HG02970 (cell line): ENCODE data around the gene ZSCAN12.
"Not testable (repeated sequence)": the region's sequence is repeated elsewhere in the genome, so short reads cannot be mapped to it uniquely, and the experiment has no call there.

ENCODE experiments used
- ATAC-seq: cut with Tn5 transposase; IDR thresholded peaks from one replicate; pipeline ENCODE4 v1.9.1; 2021; ENCODE audit warnings: mild to moderate bottlenecking, moderate library complexity, moderate number of reproducible peaks; ENCODE audit not compliant: unreplicated experiment, low FRiP score

ZSCAN12 gene

GRCh38 chr6:28400122-28400451, 540 bp upstream of the ZSCAN12 start:
- ATAC-seq = no peak

GRCh38 chr6:28395918-28396317, 3.6 kb downstream of the ZSCAN12 start:
- no peak for ATAC-seq

GRCh38 chr6:28393912-28394662, 5.5 kb downstream of the ZSCAN12 start:
- ATAC-seq = no peak

- ATAC-seq = no peak
Observed at GRCh38 chr6:28390688-28391087, 8.9 kb downstream of the ZSCAN12 start.

- ATAC-seq = no peak
Observed at GRCh38 chr6:28384143-28384533, 15.4 kb downstream of the ZSCAN12 start.

- ATAC-seq = peak; percentile 81
Observed at GRCh38 chr6:28383235-28384142, 16.1 kb downstream of the ZSCAN12 start.

GRCh38 chr6:28380381-28380780, 19.2 kb downstream of the ZSCAN12 start:
- no peak for ATAC-seq

- ATAC-seq = no peak
Observed at GRCh38 chr6:28378644-28379043, 20.9 kb downstream of the ZSCAN12 start.

- no peak for ATAC-seq
Observed at GRCh38 chr6:28377879-28378278, 21.7 kb downstream of the ZSCAN12 start.

GRCh38 chr6:28373925-28374324, 25.6 kb downstream of the ZSCAN12 start:
- ATAC-seq = no peak

GRCh38 chr6:28371706-28372451, 27.7 kb downstream of the ZSCAN12 start:
- no peak for ATAC-seq

GRCh38 chr6:28371280-28371679, 28.3 kb downstream of the ZSCAN12 start:
- no peak for ATAC-seq

GRCh38 chr6:28370440-28370839, 29.1 kb downstream of the ZSCAN12 start:
- ATAC-seq = no peak

- ATAC-seq = no peak
Observed at GRCh38 chr6:28369463-28369862, 30.1 kb downstream of the ZSCAN12 start.

GRCh38 chr6:28368522-28368921, 31.0 kb downstream of the ZSCAN12 start:
- no peak for ATAC-seq

GRCh38 chr6:28365590-28365989, 34.0 kb downstream of the ZSCAN12 start:
- not testable (repeated sequence) for ATAC-seq

- ATAC-seq = no peak
Observed at GRCh38 chr6:28360961-28361360, 38.6 kb downstream of the ZSCAN12 start.

GRCh38 chr6:28359562-28359961, 40.0 kb downstream of the ZSCAN12 start:
- ATAC-seq = not testable (repeated sequence)

GRCh38 chr6:28357036-28357435, 42.5 kb downstream of the ZSCAN12 start:
- ATAC-seq = no peak

GRCh38 chr6:28356666-28357020, 42.9 kb downstream of the ZSCAN12 start:
- no peak for ATAC-seq
